ENCODE data around the gene TTBK2. TPM values are rescaled to one million over a fixed set of nuclear protein-coding genes. Genes with fewer than 3 reads are reported as not detected.

TTBK2 gene
- total RNA-seq, 1 experiment from 2014 or later, result 18.6 TPM

- Mint-ChIP-seq H3K36me3 (no peaks in the 10 kb centered on the region), H3K4me1 (peaks cover 8% of the 10 kb centered on the region; the same call in 1 of the 2 replicates), H3K27me3 (ENCODE audit: low read depth) (no peaks in the 10 kb centered on the region; the same call in 1 of the 2 replicates), H3K27ac (no peak overlapping the region), H3K4me3 (no peak overlapping the region), H3K9me3 (no peaks in the 10 kb centered on the region)
- TF ChIP-seq ZNF416 (CRISPR knock-in tag; IDR thresholded peaks at IDR 0.05), result no peak
- TF ChIP-seq NFE2L1 (CRISPR knock-in tag; IDR thresholded peaks at IDR 0.05), result no peak
- TF ChIP-seq ETV6 (CRISPR knock-in tag; IDR thresholded peaks at IDR 0.05), result no peak
- TF ChIP-seq HMGA2 (CRISPR knock-in tag; IDR thresholded peaks at IDR 0.05), result no peak
- TF ChIP-seq ZNF232 (CRISPR knock-in tag; IDR thresholded peaks at IDR 0.05), result no peak
- no peak for TF ChIP-seq ZNF396 (CRISPR knock-in tag; IDR thresholded peaks at IDR 0.05; ENCODE audit: borderline replicate concordance)
- TF ChIP-seq TEAD1 (CRISPR knock-in tag; IDR thresholded peaks at IDR 0.05), result no peak
- TF ChIP-seq OVOL2 (CRISPR knock-in tag; IDR thresholded peaks at IDR 0.05; ENCODE audit: borderline replicate concordance), result no peak
- no peak for TF ChIP-seq MAX (CRISPR knock-in tag; IDR thresholded peaks at IDR 0.05)
- no peak for TF ChIP-seq TP53 (CRISPR knock-in tag; IDR thresholded peaks at IDR 0.05)
- TF ChIP-seq CREM (CRISPR knock-in tag; IDR thresholded peaks at IDR 0.05), result no peak
- no peak for TF ChIP-seq NR2C2 (CRISPR knock-in tag; IDR thresholded peaks at IDR 0.05)
- DNase-seq (ENCODE audit: low spot score), result no peak
- CTCF ChIA-PET, result no interaction called here
- POLR2A ChIA-PET, result no interaction called here
- ATAC-seq, result no peak
Measured at GRCh38 chr15:42876224-42876623, 44.4 kb downstream of the TTBK2 start.

- POLR2A ChIA-PET, result no interaction called here
- no peak for TF ChIP-seq ATF1 (CRISPR knock-in tag; IDR thresholded peaks at IDR 0.05)
- no peak for TF ChIP-seq TP53 (CRISPR knock-in tag; IDR thresholded peaks at IDR 0.05)
- TF ChIP-seq ETV6 (CRISPR knock-in tag; IDR thresholded peaks at IDR 0.05), result no peak
- no peak for TF ChIP-seq ZNF263 (CRISPR knock-in tag; IDR thresholded peaks at IDR 0.05; ENCODE audit: low read depth)
- TF ChIP-seq ZBTB21 (CRISPR knock-in tag; IDR thresholded peaks at IDR 0.05; ENCODE audit: borderline replicate concordance), result no peak
- no peak for TF ChIP-seq ZMAT4 (CRISPR knock-in tag; IDR thresholded peaks at IDR 0.05)
- TF ChIP-seq USF2 (CRISPR knock-in tag; IDR thresholded peaks at IDR 0.05), result no peak
- TF ChIP-seq FOXP1 (CRISPR knock-in tag; IDR thresholded peaks at IDR 0.05; ENCODE audit: borderline replicate concordance), result no peak
- no peak for TF ChIP-seq ERG (CRISPR knock-in tag; IDR thresholded peaks at IDR 0.05)
- no peak for TF ChIP-seq ELF4 (CRISPR knock-in tag; IDR thresholded peaks at IDR 0.05; ENCODE audit: low read depth)
- TF ChIP-seq PRRX2 (CRISPR knock-in tag; IDR thresholded peaks at IDR 0.05), result no peak
- no peak for TF ChIP-seq ZNF219 (CRISPR knock-in tag; IDR thresholded peaks at IDR 0.05; ENCODE audit: borderline replicate concordance)
- no peak for TF ChIP-seq ARID4B (CRISPR knock-in tag; IDR thresholded peaks at IDR 0.05; ENCODE audit: borderline replicate concordance)
- TF ChIP-seq SMAD3 (CRISPR knock-in tag; IDR thresholded peaks at IDR 0.05; ENCODE audit: borderline replicate concordance), result no peak
Measured at GRCh38 chr15:42868683-42869082, 51.9 kb downstream of the TTBK2 start.

More at GRCh38 chr15:42868683-42869082, 51.9 kb downstream of the TTBK2 start:
- DNase-seq (ENCODE audit: low spot score) (no peak), ATAC-seq (no peak)
- no peak overlapping the region for H3K27ac Mint-ChIP-seq
- no peaks in the 10 kb centered on the region for H3K36me3 Mint-ChIP-seq
- no peaks in the 10 kb centered on the region for H3K27me3 Mint-ChIP-seq (ENCODE audit: low read depth)
- H3K9me3 Mint-ChIP-seq, result no peaks in the 10 kb centered on the region
- H3K4me1 Mint-ChIP-seq, result no peaks in the 10 kb centered on the region
- CTCF ChIA-PET, result interaction anchor here (0.6 kb wide), 1 partner anchor 25 kb away, joined by 3 read pairs; no protein-coding TSS in a partner anchor
- H3K4me3 Mint-ChIP-seq, result no peak overlapping the region

Measured in WTC11 (cell line).